ENCODE measurements around the gene PCLAF. TPM values are rescaled to one million over a fixed set of nuclear protein-coding genes. Genes with fewer than 3 reads are reported as not detected.
A peak's percentile ranks its signal among the peaks of the same experiment; 100 is the strongest.
"Not testable (repeated sequence)": the region's sequence is repeated elsewhere in the genome, so short reads cannot be mapped to it uniquely, and the experiment has no call there.

Gene PCLAF
- total RNA-seq, 1 experiment from 2014 or later: 116 TPM

DNA sequence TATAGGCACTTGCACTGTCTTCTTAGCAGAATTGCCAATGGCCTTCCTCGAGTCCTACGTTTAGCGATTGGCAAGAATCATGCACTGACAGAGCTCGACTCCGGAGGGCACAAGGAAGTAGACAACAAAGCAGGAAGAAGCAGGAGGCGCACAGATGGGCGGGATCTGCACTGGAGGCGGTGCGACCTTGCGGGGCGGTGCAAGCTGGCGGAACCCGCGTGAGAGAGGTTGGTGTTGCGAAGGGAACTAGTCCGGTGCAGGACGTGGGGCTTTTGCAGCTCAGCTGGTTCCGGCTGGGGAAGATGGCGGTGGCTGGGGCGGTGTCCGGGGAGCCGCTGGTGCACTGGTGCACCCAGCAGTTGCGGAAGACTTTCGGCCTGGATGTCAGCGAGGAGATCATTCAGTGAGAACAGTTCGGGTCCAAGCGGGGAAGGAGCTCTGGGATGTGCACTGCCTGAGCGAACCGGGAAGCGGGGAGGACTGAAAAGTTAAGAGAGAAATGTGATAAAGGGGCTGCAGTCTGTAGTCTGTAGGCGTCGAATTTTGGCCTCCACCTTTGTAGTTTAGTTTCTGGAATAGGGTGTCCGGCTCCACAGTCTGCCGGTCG, 6.4 kb upstream of the PCLAF start, which contains the start of gene TRIP4:
TRIP4 (plus strand) TSS at position 275 of the 607 bp plus-strand sequence; CDS start at position 303, 28 bp downstream.
- peak within 1 kb of the TSS; percentile 45 for H3K27ac ChIP-seq
- peak; percentile 93 to 97 for DNase-seq (ENCODE audit: low read depth in 1 of 2, low spot score in 2 of 2)
- no peaks in the 10 kb centered on the region for H3K27me3 ChIP-seq (replicated peaks)
- H3K36me3 ChIP-seq: 0 out of 2 replicates have a peak, but pooled peaks cover 3% of the 10 kb centered on the region
- peak within 1 kb of the TSS; percentile 66 for H3K4me3 ChIP-seq
- peaks cover 3% of the 10 kb centered on the region; the same call in 1 of the 2 replicates for H3K9me3 ChIP-seq (replicated peaks)
- H3K4me1 ChIP-seq (replicated peaks): peaks cover 11% of the 10 kb centered on the region

DNA sequence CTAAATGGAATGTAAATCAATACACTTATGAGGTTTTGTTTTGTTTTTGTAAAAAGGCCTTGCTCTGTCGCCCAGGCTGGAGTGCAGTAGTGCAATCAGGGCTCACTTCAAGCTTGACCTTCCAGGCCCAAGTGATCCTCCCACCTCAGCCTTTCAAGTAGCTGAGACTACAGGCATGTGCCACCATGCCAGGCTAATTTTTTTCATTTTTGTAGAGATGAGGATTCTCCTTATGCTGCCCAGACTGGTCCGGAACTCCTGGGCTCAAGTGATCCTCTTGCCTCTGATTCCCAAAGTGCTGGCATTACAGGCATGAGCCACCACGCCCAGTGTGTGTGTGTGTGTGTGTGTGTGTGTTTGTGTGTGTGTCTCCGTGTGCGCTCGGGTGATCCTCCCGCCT, 5.0 kb upstream of the PCLAF start:
- Histone ChIP-seq H3K4me1 (replicated peaks) (peaks cover 11% of the 10 kb centered on the region), H3K36me3 (0 out of 2 replicates have a peak, but pooled peaks cover 3% of the 10 kb centered on the region), H3K9me3 (replicated peaks) (peaks cover 3% of the 10 kb centered on the region; the same call in 1 of the 2 replicates), H3K27me3 (replicated peaks) (no peaks in the 10 kb centered on the region), H3K27ac (no peak overlapping the region), H3K4me3 (no peak overlapping the region)
- no peak for DNase-seq (ENCODE audit: low read depth in 1 of 2, low spot score in 2 of 2)

DNA sequence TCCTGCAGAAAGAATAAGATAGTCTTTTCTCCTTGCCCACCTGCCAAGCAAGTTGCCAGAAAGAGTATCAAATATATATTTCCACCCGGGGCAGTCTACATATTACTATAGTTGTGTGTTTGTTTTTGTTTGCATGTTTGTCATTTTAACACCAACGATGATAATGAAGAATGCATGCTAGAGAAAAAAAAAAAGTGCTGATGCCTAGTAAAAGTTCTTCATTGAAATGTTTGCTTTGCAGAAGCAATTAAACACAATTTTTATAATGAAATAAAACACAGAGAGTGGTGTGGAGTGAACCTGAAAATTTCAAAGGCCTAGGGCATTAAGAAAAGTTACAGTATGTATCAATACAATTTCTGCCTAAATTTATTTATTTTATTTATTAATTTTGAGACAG, 2.5 kb upstream of the PCLAF start:
- Histone ChIP-seq H3K9me3 (replicated peaks) (peaks cover 3% of the 10 kb centered on the region; the same call in 1 of the 2 replicates), H3K27ac (no peak overlapping the region), H3K27me3 (replicated peaks) (no peaks in the 10 kb centered on the region), H3K4me3 (no peak overlapping the region), H3K36me3 (peaks cover 11% of the 10 kb centered on the region; the same call in 1 of the 2 replicates), H3K4me1 (replicated peaks) (peaks cover 25% of the 10 kb centered on the region)
- DNase-seq (ENCODE audit: low read depth in 1 of 2, low spot score in 2 of 2): no peak

DNA sequence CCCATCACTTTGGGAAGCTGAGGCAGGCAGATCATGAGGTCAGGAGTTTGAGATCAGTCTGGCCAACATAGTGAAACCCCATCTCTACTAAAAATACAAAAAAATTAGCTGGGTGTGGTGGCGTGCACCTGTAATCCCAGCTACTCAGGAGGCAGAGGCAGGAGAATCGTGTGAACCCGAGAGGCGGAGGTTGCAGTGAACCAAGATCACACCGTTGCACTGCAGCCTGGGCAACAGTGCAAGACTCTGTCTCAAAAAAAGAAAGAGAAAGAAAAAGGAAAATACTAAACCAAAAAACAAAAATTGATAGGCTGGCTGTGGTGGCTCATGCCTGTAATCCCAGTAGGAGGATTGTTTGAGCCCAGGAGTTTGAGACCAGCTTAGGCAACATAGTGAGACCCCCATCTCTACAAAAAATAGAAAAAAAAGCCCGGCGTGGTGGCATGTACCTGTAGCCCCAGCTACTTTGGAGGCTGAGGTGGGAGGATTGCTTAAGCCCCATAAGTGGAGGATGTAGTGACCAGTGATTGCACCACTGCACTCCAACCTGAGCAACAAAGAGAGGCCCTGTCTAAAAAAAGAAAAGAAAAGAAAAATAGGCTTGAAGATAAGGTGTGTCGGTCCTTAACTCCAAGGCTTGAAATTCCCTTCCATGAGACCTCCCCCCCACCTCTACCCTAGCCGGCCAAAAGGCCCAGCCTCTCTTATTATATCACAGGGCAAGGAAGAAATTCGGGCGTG, 941 bp downstream of the PCLAF start:
- Histone ChIP-seq H3K27ac (peak overlapping the region; percentile 67; the same call in 1 of the 2 replicates), H3K4me3 (peak overlapping the region; percentile 54), H3K4me1 (replicated peaks) (peaks cover 21% of the 10 kb centered on the region), H3K36me3 (peaks cover 25% of the 10 kb centered on the region)
- H3K9me3 ChIP-seq (replicated peaks); DNase-seq (ENCODE audit: low read depth in 1 of 2, low spot score in 2 of 2); H3K27me3 ChIP-seq (replicated peaks): not testable (repeated sequence)

DNA sequence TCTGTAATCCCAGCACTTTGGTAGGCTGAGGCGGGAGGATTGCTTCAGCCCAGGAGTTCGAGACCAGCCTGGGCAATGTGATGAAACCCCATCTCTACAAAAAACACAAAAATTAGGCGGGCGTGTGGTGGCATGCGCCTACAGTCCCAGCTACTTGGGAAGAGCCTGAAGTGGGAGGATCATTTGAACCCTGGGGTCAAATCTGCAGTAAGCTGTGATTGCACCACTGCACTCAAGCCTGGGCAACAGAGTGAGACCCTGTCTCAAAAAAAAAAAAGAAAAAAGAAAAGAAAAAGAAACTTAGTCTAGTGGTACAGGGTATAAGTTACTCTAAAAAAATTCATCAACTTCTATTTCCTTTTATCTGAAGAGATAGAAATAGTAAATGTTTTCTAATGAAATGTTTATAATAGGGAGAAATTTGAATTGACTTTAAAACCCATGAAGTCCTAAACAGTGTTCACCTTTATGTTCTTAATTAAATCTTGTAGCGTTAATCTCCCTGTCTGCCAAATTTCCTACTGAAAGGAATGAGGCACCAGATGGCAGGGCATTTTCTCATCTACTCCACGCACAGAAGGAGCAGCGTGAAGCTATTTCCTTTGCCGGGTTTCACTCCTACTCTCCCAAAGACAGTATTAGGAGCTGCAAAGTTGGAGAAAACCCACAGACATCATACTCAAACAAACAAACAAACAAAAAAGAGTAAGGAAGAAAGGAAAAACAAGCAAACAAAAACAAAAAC, 1.9 kb downstream of the PCLAF start:
- DNase-seq (ENCODE audit: low read depth in 1 of 2, low spot score in 2 of 2): no peak
- no peaks in the 10 kb centered on the region for H3K27me3 ChIP-seq (replicated peaks)
- peaks cover 21% of the 10 kb centered on the region for H3K4me1 ChIP-seq (replicated peaks)
- peaks cover 32% of the 10 kb centered on the region for H3K36me3 ChIP-seq
- no peak overlapping the region for H3K27ac ChIP-seq
- peak overlapping the region; percentile 54 for H3K4me3 ChIP-seq
- H3K9me3 ChIP-seq (replicated peaks): no peaks in the 10 kb centered on the region

DNA sequence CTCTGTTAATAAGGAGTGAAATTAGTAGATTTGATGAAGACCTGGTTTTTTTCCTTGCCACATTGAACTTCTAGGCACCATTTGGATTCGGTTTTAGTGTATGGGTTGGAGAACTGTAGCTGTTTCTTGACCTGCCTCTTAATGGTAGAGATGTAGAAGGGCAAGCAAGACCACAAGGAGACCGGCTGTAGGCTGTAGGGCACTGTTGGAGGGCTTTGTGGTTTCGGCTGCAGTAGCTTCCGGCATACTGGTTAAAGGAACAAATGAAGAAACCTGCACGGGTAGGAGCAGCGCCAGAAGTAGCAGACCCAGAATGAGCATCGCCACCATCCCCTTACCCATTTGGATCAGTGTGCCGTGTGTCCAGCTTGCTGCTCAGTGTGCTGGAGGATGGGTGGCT, 7.9 kb downstream of the PCLAF start:
- H3K36me3 ChIP-seq: peaks cover 41% of the 10 kb centered on the region

DNA sequence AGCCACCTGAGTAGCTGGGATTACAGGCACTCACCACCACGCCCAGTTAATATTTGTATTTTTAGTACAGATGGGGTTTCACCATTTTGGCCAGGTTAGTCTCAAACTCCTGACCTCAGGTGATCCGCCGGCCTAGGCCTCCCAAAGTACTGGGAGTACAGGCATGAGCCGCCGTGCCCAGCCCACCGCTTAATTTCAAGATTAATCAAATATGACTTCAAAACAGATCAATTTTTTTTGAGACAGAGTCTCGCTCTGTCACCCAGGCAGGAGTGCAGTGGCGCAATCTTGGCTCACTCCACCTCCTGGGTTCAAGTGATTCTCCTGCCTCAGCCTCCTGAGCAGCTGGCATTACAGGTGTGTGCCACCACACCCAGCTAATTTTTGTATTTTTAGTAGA, 9.9 kb downstream of the PCLAF start:
- not testable (repeated sequence) for H3K27me3 ChIP-seq (replicated peaks); DNase-seq (ENCODE audit: low read depth in 1 of 2, low spot score in 2 of 2); H3K4me1 ChIP-seq (replicated peaks); H3K4me3 ChIP-seq; H3K27ac ChIP-seq; H3K9me3 ChIP-seq (replicated peaks)
- peaks cover 34% of the 10 kb centered on the region for H3K36me3 ChIP-seq

More for the DNA sequence above, 7.9 kb downstream of the PCLAF start:
- DNase-seq (ENCODE audit: low read depth in 1 of 2, low spot score in 2 of 2): no peak
- Histone ChIP-seq H3K9me3 (replicated peaks) (no peaks in the 10 kb centered on the region), H3K27me3 (replicated peaks) (no peaks in the 10 kb centered on the region), H3K4me1 (replicated peaks) (peaks cover 5% of the 10 kb centered on the region; the same call in 1 of the 2 replicates), H3K27ac (no peak overlapping the region), H3K4me3 (no peak overlapping the region)

DNA sequence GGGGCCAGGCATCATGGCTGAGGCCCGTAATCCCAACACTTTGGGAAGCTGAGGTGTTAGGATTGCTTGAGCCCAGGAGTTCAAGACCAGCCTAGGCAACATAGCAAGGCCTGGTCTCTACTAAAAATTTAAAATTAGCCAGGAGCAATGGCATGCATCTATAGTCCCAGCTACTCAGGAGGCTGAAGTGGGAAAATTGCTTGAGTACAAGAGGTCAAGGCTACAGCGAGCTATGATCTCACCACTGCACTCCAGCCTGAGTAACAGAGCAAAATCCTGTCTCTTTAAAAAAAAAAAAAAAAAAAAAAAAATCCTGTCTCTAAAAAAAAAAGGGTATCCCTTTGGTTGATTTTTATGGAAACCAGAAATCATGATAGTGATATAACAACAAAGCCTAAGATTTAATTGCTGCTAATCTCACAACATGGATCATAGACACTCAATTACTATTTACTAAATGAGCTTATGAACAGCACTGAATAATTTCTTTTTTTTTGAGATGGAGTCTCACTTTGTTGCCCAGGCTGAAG, 12.1 kb downstream of the PCLAF start:
- Histone ChIP-seq H3K9me3 (replicated peaks) (no peaks in the 10 kb centered on the region), H3K4me1 (replicated peaks) (no peaks in the 10 kb centered on the region), H3K36me3 (peaks cover 26% of the 10 kb centered on the region), H3K27ac (no peak overlapping the region), H3K27me3 (replicated peaks) (no peaks in the 10 kb centered on the region), H3K4me3 (no peak overlapping the region)
- DNase-seq (ENCODE audit: low read depth in 1 of 2, low spot score in 2 of 2): no peak

DNA sequence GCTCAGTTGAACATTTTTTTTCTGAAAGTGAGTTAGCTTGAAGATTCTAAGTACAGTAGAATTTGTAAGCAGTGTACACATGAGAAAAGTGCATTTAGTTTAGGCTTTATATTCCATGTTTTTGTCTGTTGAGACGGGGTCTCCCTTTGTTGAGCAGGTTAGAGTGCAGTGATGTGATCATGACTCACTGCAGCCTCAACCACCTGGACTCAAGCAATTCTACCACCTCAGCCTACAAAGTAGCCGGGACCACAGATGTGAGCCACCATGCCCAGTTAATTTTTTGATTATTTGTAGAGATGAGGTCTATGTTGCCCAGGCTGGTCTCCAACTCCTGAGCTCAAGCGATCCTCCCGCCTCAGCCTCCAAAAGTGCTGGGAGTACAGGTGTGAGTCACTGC, 20.0 kb downstream of the PCLAF start:
- H3K27me3 ChIP-seq (replicated peaks): no peaks in the 10 kb centered on the region
- DNase-seq (ENCODE audit: low read depth in 1 of 2, low spot score in 2 of 2): no peak
- no peaks in the 10 kb centered on the region for H3K9me3 ChIP-seq (replicated peaks)
- H3K4me3 ChIP-seq: no peak overlapping the region
- H3K4me1 ChIP-seq (replicated peaks): no peaks in the 10 kb centered on the region
- H3K27ac ChIP-seq: no peak overlapping the region
- H3K36me3 ChIP-seq: peaks cover 20% of the 10 kb centered on the region

DNA sequence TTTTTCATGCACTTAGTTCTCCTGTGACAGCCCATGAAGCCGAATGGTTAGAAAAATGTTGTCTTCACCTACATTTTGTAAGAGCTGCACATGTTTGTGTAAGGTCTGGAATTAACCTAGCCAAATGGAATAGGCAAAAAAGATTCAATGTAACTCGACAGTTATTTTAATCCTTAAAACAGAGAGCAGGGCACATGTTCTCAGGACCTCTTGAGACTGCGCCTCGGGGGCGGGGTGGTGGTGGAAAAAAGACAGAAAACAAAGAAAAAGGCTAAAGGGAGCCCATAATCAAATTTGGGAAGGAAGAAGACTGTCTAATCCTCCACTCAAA, 24.6 kb downstream of the PCLAF start:
- Histone ChIP-seq H3K9me3 (replicated peaks) (no peaks in the 10 kb centered on the region), H3K36me3 (peaks cover 4% of the 10 kb centered on the region; the same call in 1 of the 2 replicates), H3K4me1 (replicated peaks) (peaks cover 6% of the 10 kb centered on the region), H3K4me3 (peak overlapping the region; percentile 59), H3K27ac (0 out of 2 replicates have a peak overlapping the region, but pooled peaks have one; percentile 33), H3K27me3 (replicated peaks) (no peaks in the 10 kb centered on the region)
- DNase-seq (ENCODE audit: low read depth in 1 of 2, low spot score in 2 of 2): no peak

DNA sequence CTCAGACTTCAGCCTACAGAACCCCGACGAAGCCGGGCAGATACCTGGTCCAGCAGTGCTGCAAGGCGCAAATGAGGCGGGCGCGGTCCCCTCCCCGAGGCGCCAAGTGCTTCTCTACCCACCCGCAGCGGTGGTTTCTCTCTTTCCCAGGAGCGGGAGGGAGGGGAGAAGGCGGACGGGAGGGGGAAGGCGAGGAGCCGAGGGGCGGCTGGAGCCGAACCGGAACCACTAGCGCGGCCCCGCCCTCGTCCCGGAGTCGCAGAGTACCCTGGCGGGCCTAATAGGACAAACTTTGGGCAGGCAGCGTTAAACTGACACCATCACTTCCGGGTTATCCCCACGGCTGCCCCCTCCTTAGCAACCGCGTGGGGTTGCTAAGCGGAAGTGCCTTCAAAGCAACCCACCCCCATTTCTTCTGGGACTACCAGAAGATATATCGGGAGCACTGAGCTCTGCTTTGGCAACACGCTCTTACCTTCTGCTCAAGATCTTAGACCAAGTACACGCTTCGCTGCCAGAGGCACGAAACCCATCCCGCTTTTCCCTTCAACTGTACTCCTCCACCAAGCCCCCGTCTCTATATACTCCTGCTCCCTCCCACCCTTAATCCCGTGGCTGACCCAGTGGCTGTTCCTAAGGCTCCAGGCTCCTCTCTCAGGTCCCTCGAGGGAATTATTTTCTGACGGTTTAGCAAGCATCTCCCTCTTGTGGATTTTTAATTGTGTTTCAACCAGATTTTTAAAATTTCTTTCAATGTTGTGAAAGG, 25.1 kb downstream of the PCLAF start, which contains the start of gene CSNK1G1:
CSNK1G1 (minus strand) TSS at position 230 of the 766 bp plus-strand sequence. CDS start 55,674 bp downstream, outside the sequence.
- peaks cover 6% of the 10 kb centered on the region for H3K36me3 ChIP-seq
- H3K4me3 ChIP-seq: peak within 1 kb of the TSS; percentile 59
- H3K27ac ChIP-seq: peak within 1 kb of the TSS; percentile 33; the same call in 1 of the 2 replicates
- H3K27me3 ChIP-seq (replicated peaks): no peaks in the 10 kb centered on the region
- H3K9me3 ChIP-seq (replicated peaks): no peaks in the 10 kb centered on the region
- H3K4me1 ChIP-seq (replicated peaks): peaks cover 6% of the 10 kb centered on the region
- DNase-seq (ENCODE audit: low read depth in 1 of 2, low spot score in 2 of 2): peak; percentile 95 to 96

DNA sequence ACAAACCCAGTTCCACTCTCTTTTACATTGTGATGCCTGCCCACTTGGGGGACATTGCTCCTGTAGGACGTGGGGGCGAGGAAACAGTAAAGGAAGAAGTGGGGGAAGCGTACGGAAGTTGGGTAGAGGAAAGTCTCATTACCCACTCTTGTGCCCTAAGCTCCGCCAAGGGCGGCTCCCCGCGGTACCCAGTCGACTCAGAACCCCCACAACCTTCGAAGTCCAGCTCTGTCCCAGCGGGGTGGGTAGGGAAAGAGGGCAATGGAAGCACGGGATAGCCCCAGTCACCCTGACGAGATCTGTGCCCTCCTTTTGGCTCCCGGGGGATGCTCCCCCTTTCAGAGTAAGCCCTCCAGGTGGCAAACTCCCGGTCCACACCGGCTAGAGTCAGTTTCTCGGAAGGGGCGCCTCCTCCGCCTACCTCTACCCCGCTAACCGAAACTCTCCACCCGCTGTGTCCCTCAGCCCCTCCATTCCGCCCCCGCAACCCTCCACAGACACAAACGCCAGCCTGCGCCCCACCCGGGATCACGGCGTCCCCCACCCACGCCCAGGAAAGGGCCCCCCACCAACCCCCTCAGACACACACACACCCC, 25.8 kb downstream of the PCLAF start:
- Histone ChIP-seq H3K36me3 (peaks cover 3% of the 10 kb centered on the region), H3K4me3 (peak overlapping the region; percentile 59), H3K27me3 (replicated peaks) (no peaks in the 10 kb centered on the region), H3K9me3 (replicated peaks) (no peaks in the 10 kb centered on the region), H3K4me1 (replicated peaks) (peaks cover 6% of the 10 kb centered on the region), H3K27ac (peak overlapping the region; percentile 21; the same call in 1 of the 2 replicates)
- DNase-seq (ENCODE audit: low read depth in 1 of 2, low spot score in 2 of 2): peak; percentile 18 to 43

Data from SJSA1 (cell line).